Thyroid gland (tissue), 4 donors: Measurements from ENCODE around the gene GLIPR2.

Source experiments
- POLR2A ChIP-seq, 2 donors: fragments of 450-650 bp; IDR thresholded peaks; one replicate each; pipeline ENCODE4 v1.6.1; 2017; ENCODE audit warnings: antibody characterized with exemption in 2 of 2, mild to moderate bottlenecking in 2 of 2, moderate library complexity in 1 of 2
- TF ChIP-seq, protein P1 (sequence below), 6 experiments: fragments of 200-600 bp in 3 of 6; fragments of 450-650 bp in 3 of 6; sonication (generic) in 3 of 6; IDR thresholded peaks; one replicate each; pipeline ENCODE4 v1.5.1; 2016 to 2019; ENCODE audit warnings: antibody characterized with exemption in 6 of 6, mild to moderate bottlenecking in 2 of 6, inconsistent platforms in 1 of 6, moderate library complexity in 1 of 6

DNA sequence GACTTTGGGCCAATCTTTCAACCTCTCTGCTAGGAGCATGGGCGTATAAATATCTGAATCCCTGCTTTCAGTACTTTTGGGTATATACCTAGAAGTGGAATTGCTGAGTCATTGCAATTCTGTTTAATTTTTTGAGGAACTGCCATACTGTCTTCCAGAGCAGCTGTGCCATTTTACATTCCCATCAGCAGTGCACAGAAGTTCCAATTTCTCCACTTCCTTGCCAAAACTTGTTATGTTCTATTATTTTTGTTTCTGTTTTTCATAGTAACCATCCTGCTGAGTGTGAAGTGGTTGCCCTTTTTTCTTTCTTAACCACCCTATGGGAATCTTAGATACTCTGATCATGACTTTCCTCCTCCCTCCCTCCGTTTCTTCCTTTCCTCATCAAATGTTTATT lies 21.6 kb downstream of the GLIPR2 start:
- TF ChIP-seq POLR2A (IDR thresholded peaks at IDR 0.05) = no peak
- TF ChIP-seq, protein P1, sequence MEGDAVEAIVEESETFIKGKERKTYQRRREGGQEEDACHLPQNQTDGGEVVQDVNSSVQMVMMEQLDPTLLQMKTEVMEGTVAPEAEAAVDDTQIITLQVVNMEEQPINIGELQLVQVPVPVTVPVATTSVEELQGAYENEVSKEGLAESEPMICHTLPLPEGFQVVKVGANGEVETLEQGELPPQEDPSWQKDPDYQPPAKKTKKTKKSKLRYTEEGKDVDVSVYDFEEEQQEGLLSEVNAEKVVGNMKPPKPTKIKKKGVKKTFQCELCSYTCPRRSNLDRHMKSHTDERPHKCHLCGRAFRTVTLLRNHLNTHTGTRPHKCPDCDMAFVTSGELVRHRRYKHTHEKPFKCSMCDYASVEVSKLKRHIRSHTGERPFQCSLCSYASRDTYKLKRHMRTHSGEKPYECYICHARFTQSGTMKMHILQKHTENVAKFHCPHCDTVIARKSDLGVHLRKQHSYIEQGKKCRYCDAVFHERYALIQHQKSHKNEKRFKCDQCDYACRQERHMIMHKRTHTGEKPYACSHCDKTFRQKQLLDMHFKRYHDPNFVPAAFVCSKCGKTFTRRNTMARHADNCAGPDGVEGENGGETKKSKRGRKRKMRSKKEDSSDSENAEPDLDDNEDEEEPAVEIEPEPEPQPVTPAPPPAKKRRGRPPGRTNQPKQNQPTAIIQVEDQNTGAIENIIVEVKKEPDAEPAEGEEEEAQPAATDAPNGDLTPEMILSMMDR (IDR thresholded peaks at IDR 0.05) = no peak
